GM12801 (cell line): ENCODE data around the gene PPP3CA.

Experiments
- TF ChIP-seq, protein P1 (sequence below): IDR thresholded peaks from one replicate; pipeline ENCODE4 v1.5.1; 2011; ENCODE audit warnings: control low read depth; ENCODE audit not compliant: insufficient read length; ENCODE audit errors: extremely low read depth

Gene PPP3CA

DNA sequence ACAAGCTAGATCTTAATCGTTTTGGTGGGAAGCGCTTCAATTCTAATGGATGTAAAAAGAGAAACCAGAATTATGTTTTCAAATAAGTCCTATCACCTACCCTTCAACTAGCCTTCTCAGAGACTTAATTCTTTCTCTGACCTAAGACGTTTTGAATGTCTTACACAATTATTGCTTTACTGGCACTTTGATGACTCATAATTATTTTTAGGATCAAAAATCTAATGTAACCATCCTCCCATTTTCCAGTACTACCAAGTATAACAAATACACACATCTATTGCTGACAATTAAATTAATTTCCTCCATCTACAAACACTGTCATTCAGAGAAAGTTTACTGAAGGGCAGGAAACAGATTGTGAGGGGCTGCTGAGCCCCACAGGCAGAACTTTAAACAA lies 108.6 kb downstream of the PPP3CA start:
- TF ChIP-seq, protein P1, sequence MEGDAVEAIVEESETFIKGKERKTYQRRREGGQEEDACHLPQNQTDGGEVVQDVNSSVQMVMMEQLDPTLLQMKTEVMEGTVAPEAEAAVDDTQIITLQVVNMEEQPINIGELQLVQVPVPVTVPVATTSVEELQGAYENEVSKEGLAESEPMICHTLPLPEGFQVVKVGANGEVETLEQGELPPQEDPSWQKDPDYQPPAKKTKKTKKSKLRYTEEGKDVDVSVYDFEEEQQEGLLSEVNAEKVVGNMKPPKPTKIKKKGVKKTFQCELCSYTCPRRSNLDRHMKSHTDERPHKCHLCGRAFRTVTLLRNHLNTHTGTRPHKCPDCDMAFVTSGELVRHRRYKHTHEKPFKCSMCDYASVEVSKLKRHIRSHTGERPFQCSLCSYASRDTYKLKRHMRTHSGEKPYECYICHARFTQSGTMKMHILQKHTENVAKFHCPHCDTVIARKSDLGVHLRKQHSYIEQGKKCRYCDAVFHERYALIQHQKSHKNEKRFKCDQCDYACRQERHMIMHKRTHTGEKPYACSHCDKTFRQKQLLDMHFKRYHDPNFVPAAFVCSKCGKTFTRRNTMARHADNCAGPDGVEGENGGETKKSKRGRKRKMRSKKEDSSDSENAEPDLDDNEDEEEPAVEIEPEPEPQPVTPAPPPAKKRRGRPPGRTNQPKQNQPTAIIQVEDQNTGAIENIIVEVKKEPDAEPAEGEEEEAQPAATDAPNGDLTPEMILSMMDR = no peak

DNA sequence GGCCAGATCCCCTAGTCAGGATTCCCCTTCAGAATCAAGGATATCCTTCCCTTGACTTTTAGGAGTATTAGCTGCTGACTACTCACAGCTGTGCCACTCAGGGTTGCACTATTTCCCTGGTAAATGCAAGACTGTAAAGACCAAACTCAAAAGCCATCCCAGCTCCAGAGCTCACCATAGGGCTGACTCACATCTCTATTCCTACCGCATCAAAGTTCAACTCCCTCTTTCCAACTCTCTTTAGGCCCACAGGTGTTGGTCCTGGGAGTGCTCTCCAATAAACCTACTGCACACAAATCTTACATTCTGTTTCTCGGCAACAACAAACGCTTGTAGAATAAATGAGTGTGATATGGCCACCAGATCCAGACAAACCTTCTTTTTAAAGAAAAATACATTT lies 109.6 kb downstream of the PPP3CA start:
- TF ChIP-seq, protein P1 = no peak

DNA sequence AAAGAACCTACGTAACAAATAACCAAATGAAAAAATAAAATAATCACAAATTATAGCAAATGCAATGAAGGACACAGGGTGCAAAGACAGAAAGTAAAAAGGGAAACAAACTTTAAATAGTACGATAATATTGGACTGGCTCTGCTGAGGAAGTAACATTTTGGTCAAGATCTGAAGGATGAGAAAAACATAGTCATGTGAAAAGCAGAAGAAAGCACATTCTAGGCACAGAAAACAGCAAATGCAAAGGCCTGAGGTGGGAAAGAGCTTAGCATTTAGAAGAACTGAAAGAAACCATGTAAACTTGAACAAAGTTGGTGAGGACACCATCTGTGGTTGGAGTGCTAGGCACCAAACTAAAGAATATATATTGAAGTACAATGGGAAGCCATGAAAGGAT lies 111.2 kb downstream of the PPP3CA start:
- TF ChIP-seq, protein P1 = no peak

DNA sequence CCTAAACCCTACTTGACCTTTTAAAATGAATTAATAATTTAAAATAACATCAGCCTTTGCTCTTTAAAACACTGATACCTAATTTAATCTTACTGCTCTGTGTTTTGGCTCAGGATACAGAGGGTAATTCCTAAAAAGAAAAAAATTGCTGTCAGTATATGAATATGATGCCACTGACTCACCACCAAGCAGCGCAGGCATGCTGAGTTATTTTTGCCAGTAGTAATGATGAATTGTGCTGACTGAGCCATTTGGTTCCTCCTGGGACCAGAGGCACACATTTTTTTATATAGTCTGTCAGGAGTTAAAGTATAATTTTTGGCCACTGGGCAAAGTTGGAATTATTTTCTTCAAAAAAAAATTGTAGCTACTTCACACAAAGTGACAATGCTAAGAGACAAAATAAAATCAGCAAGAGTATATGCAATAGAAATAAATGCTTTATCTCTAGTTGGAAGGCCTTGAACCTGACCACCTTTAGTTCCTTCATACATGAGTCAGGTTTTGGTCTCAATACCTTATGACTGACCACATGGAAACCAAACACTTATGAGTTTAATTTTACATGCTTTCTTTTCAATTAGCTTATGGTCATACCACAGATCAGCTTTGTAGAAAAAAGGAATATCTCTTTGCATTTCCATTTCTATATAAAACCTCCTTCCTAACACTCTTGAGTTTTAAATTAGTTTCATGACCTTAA lies 115.1 kb downstream of the PPP3CA start:
- TF ChIP-seq, protein P1 = no peak

DNA sequence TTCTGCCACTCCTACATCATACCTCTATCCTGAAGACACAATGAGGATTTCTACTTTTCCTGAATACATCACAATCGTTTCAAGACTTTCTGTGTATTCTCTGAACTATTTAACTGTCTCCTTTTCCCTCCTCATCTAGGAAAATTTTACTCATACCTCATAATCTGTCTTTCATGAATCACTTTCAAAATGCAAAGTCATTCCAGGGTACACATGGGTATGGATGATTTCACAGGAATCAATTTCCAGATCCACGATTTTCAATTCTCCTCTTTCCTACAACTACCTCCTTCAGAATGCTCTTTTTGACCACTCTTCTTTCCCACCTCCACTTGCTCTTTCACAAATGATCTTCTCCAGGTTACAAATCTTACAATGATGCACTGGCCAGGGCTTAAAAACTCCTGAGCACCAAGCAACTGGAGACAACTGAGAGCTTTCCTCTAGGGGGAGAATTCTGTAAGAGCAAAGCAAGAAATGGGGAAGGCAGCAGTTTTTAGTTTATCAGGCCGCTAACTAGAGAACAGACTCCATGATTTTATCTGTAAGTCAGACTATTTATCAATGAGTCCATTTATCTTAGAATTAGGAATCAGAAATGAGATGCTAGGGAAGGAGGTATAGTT lies 116.4 kb downstream of the PPP3CA start:
- TF ChIP-seq, protein P1 = no peak

DNA sequence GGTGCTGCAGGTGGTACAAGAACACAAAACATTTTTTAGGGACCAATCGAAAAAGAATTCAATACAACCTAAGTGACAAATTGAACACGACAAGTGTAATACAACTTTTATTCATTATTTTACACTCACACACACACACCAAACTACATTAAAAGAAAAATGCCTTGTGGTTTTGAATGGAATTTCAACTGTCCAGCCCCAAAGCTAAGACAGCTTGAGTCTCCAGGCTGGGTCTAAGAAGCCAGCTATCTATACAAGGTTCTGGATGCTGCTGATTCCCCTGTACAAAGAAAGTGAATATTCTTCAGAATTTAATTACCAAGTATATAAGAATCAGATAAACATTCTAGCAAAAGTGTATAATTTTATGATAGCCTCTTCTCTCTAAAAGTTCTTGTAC lies 118.2 kb downstream of the PPP3CA start:
- TF ChIP-seq, protein P1 = no peak

DNA sequence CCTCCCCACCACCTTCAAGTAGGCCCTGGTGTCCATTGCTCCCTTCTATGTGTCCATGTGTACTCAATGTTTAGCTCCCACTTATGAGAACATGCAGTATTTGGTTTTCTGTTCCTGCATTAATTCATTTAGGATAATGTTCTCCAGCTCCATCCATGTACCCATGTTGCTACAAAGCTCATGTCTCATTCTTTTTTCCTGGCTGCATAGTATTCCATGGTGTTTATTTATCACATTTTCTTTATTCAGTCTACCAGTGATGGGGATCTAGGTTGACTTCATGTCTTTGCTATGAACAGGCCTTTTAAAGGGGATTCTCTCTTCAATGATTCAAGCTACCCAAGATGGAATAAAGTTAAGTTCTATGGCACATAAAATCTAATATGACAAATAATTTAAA lies 119.6 kb downstream of the PPP3CA start:
- TF ChIP-seq, protein P1 = no peak
